NCI-H1105 (cell line): ENCODE data around the gene HOXB1.
"Not testable (repeated sequence)": the region's sequence is repeated elsewhere in the genome, so short reads cannot be mapped to it uniquely, and the experiment has no call there.

Experiments used
- DNase-seq: peaks from one replicate; lab custom pipeline; 2025; lab: John Stamatoyannopoulos, UW

The HOXB1 gene

GRCh38 chr17:48543107-48543853 is 12.5 kb upstream of the HOXB1 start:
- no peak for DNase-seq

- DNase-seq: no peak
Observed at GRCh38 chr17:48542698-48543106, 11.9 kb upstream of the HOXB1 start.

- no peak for DNase-seq
Observed at GRCh38 chr17:48542114-48542656, 11.4 kb upstream of the HOXB1 start.

- peak; percentile 30 for DNase-seq
Observed at GRCh38 chr17:48541577-48542113, 10.8 kb upstream of the HOXB1 start.

GRCh38 chr17:48541036-48541576 is 10.3 kb upstream of the HOXB1 start:
- no peak for DNase-seq

- DNase-seq: no peak
Observed at GRCh38 chr17:48540213-48540612, 9.4 kb upstream of the HOXB1 start.

- no peak for DNase-seq
Observed at GRCh38 chr17:48539177-48539576, 8.4 kb upstream of the HOXB1 start.

GRCh38 chr17:48537316-48537715 is 6.5 kb upstream of the HOXB1 start:
- no peak for DNase-seq

- DNase-seq: not testable (repeated sequence)
Observed at GRCh38 chr17:48535793-48536559, 5.2 kb upstream of the HOXB1 start.

GRCh38 chr17:48532261-48532660 is 1.4 kb upstream of the HOXB1 start:
- no peak for DNase-seq

GRCh38 chr17:48530208-48530886 is 464 bp downstream of the HOXB1 start:
- no peak for DNase-seq

GRCh38 chr17:48529683-48530009 is 1.2 kb downstream of the HOXB1 start:
- no peak for DNase-seq

- DNase-seq: no peak
Observed at GRCh38 chr17:48528936-48529682, 1.7 kb downstream of the HOXB1 start.

- DNase-seq: no peak
Observed at GRCh38 chr17:48528153-48528935, 2.5 kb downstream of the HOXB1 start.

- no peak for DNase-seq
Observed at GRCh38 chr17:48527547-48527932, 3.3 kb downstream of the HOXB1 start.

- no peak for DNase-seq
Observed at GRCh38 chr17:48526608-48527546, 3.9 kb downstream of the HOXB1 start.

GRCh38 chr17:48523010-48523409 is 7.8 kb downstream of the HOXB1 start:
- no peak for DNase-seq

GRCh38 chr17:48522031-48522653 is 8.7 kb downstream of the HOXB1 start:
- no peak for DNase-seq

GRCh38 chr17:48520631-48521079 is 10.2 kb downstream of the HOXB1 start:
- DNase-seq: no peak
